ENCODE results near the gene KLF4.

KLF4 gene

DNA sequence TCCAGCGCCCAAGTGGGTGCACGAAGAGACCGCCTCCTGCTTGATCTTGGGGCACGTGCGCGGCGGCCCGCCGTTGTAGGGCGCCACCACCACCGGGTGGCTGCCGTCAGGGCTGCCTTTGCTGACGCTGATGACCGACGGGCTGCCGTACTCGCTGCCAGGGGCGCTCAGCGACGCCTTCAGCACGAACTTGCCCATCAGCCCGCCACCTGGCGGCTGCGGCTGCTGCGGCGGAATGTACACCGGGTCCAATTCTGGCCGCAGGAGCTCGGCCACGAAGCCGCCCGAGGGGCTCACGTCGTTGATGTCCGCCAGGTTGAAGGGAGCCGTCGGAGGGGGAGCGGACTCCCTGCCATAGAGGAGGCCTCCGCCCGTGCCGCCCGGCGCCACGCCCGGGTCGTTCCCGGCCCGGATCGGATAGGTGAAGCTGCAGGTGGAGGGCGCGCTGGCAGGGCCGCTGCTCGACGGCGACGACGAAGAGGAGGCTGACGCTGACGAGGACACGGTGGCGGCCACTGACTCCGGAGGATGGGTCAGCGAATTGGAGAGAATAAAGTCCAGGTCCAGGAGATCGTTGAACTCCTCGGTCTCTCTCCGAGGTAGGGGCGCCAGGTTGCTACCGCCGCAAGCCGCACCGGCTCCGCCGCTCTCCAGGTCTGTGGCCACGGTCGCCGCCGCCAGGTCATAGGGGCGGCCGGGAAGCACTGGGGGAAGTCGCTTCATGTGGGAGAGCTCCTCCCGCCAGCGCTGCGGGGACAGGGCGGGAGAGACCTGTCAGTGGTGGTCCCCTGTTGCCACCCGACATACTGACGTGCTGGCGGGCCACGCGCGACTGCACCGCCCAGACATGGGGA lies 1.8 kb downstream of the KLF4 start:
- no peak for ATAC-seq

DNA sequence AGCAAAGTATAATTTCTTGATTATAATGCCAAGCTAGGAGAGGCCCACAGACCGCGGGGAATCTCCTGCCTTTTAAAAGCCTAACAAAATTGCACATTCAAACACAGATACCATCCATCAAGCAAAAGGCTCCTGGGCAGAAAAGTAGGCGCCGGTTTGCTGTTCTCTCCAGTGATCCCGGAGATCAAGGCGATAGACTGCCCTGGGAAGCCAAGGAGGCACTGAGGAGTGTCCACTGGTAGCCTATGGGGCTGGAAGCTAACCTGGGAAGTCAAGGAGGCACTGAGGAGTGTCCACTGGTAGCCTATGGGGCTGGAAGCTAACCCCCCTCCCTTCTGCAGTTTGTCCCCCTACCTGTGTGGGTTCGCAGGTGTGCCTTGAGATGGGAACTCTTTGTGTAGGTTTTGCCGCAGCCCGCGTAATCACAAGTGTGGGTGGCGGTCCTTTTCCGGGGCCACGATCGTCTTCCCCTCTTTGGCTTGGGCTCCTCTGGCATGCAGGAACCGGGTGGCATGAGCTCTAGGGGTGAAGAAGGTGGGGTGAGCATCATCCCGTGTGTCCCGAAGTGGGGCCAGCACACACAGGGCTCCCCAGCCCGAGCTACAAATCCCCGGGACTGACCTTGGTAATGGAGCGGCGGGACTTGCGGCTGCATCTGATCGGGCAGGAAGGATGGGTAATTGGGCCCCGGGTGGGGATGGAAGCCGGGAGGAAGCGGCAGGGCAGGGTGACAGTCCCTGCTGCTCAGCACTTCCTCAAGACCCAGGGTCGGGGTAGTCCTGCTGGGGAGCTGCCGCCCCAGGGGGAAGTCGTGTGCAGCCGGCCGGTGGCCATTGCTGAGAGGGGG lies 2.7 kb downstream of the KLF4 start:
- no peak for ATAC-seq

DNA sequence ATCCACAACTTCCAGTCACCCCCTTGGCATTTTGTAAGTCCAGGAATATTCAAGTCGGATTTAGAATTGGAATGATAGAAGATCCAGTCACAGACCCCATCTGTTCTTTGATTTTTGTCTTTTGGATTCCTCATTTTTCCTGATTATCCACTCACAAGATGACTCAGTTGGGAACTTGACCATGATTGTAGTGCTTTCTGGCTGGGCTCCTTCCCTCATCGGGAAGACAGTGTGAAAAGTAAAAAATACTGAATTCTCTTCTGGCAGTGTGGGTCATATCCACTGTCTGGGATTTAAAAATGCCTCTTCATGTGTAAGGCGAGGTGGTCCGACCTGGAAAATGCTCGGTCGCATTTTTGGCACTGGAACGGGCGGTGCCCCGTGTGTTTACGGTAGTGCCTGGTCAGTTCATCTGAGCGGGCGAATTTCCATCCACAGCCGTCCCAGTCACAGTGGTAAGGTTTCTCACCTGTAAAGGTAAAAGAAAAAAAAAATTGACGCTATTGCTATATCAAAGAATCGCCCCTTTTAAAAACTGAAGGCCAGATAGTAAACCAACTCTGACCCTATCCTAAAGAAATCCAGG lies 4.0 kb downstream of the KLF4 start:
- no peak for ATAC-seq

GRCh38 chr9:107484117-107484723 lies 5.3 kb downstream of the KLF4 start:
- no peak for ATAC-seq

GRCh38 chr9:107483666-107484065 lies 5.9 kb downstream of the KLF4 start:
- no peak for ATAC-seq

- no peak for ATAC-seq
These were observed 8.5 kb downstream of the KLF4 start for GRCh38 chr9:107481035-107481434.

- ATAC-seq = no peak
These were observed 9.2 kb downstream of the KLF4 start for GRCh38 chr9:107480386-107480789.

GRCh38 chr9:107478805-107479204 lies 10.8 kb downstream of the KLF4 start:
- no peak for ATAC-seq

DNA sequence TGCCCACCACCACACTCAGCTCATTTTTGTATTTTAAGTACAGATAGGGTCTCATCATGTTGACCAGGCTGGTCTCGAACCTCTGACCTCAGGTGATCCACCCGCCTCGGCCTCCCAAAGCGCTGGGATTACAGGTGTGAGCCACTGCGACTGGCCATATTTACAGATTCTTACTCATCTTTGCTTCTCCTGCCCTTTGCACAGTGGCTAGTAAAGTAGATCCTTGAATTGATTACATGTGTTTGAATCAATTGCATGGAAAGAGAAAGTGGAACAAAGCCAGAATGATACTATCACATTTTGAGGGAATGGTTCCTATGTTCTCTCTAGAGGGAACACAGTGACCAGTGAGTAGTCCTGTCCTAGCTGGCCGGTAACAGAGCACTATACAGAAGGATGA lies 15.4 kb downstream of the KLF4 start:
- ATAC-seq = no peak

GRCh38 chr9:107472581-107473340 lies 16.8 kb downstream of the KLF4 start:
- no peak for ATAC-seq

- ATAC-seq = no peak
These were observed 18.0 kb downstream of the KLF4 start for GRCh38 chr9:107471552-107471951.

DNA sequence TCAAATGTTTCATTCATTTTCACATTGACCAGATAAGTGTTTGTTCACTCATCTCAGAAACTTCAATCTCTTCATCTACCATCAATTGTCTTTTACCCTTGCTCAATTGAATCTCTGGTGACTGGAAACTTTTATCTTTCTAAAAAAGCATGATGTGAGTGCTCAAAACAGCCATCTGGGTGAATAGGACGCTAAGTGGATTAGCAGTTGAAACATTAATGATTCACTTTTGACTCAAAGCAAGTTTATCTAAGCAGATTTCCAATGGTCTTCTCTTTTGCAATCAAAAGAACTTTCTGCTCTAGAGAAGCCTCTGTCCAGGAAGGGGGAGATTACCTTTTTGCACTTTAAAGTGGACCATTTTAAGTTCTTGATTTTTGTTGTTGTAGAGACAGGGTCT lies 22.2 kb downstream of the KLF4 start:
- ATAC-seq = no peak

DNA sequence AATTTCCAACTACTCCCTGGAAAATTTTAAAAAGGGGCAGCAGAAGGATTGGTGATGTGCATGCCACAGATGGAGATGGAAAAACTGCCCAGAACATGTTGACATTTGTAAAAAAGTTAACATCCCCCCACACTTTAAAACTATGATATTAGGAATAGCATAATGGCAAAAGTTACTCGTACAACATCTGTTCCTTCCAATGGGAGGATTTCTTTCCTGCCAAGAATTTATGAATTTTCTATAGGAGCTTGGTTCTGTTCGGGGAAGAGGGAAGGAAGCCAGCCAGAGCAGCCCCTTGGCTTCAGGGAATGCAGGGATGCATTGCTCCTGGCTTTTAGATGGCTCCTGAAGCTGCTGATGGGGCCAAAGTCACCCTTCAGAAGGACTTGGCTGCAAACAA lies 22.7 kb downstream of the KLF4 start:
- ATAC-seq = no peak

GRCh38 chr9:107465467-107466451 lies 23.8 kb downstream of the KLF4 start:
- ATAC-seq = peak; percentile 41

- no peak for ATAC-seq
These were observed 25.1 kb downstream of the KLF4 start for GRCh38 chr9:107464516-107464915.

GRCh38 chr9:107462691-107463090 lies 26.9 kb downstream of the KLF4 start:
- ATAC-seq = no peak

DNA sequence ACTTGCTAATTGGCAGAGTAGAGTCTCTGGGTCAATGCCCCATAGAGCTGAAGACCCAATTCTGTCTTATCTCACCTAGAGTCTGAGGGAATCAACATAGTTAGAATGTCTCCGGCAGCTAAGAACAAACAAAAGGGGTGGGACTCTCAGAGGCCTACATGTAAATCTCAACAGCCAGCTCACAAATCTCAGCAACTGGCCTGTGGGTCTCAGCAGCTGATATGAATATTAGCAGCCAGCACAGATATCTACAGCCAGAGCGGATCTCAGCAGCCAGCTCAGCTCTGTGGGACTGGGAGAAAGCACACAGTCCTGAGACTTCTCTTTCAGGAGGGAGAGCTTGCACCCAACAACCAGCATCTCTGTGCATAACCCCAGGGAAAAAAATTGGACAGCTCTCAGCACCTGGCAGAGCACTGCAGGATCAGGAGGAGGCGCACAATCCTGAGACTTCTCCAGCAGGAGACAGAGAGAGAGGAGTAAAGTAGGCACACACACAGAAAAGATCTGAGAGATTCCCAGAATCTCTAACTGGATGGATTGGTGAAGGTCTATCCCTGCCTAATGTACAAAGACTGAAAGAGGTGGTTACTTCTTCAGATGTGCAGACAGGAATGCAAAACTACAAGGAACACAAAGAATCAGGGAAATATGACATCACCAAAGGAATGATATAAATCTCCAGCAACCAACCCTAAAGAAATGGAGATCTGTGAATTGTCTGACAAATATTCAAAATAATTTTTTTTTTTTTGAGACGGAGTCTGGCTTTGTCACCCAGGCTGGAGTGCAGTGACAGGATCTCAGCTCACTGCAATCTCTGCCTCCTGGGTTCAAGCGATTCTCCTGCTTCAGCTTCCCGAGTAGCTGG lies 29.2 kb downstream of the KLF4 start:
- no peak for ATAC-seq

DNA sequence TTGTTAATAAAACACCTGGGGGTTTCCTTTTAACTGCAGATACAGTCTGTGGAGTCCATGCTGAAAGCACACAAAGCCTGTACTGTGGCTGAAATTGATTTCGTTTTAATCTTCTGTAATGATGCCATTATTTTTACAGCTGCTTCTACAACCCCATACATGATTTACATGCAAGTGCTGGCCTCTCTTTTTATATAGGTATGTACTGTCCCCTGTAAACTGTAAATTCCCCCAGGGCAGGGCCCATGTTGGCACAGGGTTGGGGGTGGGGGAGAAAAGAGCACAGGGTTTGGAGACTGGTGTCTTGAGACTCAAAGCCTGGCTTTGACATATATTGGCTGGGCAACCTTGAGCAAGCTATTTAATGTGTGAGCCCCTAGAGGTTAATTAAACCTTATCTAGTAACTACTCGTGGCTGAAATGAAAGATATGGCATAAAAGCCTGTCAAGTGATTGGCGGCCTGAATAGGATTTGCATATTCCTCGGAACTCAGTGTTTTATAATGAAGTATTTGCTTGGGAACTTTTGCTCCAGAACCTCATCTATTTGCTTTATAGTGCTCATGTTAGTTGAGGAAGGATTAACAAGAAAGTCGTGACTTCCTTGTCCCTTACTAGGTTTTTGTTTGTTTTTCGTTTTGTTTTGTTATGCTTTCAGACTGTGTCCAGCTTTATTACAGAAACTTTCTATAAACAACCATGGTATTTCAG lies 34.0 kb downstream of the KLF4 start:
- no peak for ATAC-seq

GRCh38 chr9:107453479-107453878 lies 36.1 kb downstream of the KLF4 start:
- ATAC-seq = no peak

Data from activated CD4-positive, CD25-positive, alpha-beta regulatory T cell treated with anti-CD3 and anti-CD28 coated beads, Interleukin-2, amount 50 U/mL, for 24 hours (primary cell).